GM18498 (cell line): ENCODE results near the gene CDKN1A.
A peak's percentile ranks its signal among the peaks of the same experiment; 100 is the strongest.
"Not testable (repeated sequence)": the region's sequence is repeated elsewhere in the genome, so short reads cannot be mapped to it uniquely, and the experiment has no call there.

Source experiments
- ATAC-seq: cut with Tn5 transposase; IDR thresholded peaks from one replicate; pipeline ENCODE4 v1.9.1; 2021; ENCODE audit warnings: mild to moderate bottlenecking, moderate library complexity; ENCODE audit not compliant: unreplicated experiment

CDKN1A gene

DNA sequence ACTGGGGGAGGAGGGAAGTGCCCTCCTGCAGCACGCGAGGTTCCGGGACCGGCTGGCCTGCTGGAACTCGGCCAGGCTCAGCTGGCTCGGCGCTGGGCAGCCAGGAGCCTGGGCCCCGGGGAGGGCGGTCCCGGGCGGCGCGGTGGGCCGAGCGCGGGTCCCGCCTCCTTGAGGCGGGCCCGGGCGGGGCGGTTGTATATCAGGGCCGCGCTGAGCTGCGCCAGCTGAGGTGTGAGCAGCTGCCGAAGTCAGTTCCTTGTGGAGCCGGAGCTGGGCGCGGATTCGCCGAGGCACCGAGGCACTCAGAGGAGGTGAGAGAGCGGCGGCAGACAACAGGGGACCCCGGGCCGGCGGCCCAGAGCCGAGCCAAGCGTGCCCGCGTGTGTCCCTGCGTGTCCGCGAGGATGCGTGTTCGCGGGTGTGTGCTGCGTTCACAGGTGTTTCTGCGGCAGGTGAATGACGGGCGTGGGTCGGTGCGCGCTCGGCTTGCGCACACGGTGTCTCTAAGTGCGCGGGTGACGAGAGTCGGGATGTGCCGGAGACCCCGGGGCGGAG lies at the start of gene CDKN1A:
CDKN1A (plus strand) TSS at position 227 of the 555 bp plus-strand sequence. CDS start 5,388 bp downstream, outside the sequence.
- ATAC-seq: peak; percentile 63

DNA sequence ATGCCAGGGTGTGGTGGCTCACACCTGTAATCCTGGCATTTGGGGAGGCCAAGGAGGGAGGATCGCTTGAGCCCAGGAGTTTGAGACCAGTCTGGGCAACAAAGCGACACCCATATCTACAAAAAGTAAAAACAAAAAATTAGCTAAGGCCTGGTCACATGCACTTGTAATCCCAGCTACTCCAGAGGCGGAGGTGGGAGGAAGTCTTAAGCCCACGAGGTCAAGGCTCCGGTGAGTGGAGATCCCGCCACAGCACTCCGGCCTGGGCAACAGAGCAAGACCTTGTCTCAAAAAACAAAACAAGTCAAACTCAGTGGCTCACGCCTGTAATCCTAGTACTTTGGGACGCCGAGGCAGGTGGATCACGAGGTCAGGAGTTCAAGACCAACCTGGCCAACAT lies 48.7 kb upstream of the CDKN1A start:
- ATAC-seq: no peak

DNA sequence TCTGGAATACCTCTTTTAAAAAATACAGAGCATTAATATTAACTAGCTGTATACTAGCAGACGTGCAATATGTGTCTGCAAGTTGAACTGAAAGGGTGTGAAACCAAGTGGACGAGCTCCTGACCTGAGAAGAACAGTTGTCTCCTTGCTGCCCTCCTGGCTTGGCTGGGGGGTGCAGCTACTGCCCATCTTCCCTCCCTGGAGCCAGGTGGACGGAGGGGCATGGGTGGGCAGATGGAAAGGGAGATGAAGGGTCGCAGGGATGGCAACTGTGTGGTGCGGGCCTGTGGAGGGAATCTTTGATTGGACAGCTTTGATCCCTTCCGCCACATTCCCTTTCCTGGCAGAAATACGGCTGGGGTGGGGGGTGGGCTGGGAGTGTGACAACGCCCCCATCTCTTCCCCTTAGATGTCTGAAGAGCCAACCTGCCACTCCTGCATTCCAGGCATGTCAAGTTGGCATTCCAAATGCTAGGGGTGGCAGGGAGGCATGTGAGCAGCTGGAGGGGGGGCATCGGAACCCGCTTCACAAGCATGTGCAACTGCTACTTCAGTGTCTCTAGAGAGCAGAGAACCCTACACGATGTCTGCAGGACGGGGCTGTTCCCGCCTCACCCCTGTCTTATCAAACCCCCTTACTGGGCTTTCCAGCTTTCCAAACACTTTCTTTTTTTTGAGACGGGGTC lies 47.0 kb upstream of the CDKN1A start:
- ATAC-seq: no peak

DNA sequence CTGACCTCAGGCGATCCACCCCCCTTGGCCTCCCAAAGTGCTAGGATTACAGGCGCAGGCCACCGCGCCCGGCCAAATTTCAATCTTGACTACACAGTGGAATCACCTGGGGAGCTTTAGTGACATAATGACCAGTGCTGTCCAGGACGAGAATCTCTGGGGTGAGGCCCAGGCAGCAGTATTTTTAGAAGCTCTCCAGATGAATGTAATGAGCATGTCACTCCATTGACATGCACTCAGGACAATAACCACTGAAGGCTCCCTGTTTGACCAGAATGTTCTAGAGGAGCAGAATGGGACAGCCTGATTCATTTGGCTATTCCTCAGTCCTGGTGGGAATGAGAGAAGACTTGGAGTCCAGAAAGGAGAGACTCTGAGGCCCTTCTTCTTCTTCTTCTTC lies 45.1 kb upstream of the CDKN1A start:
- no peak for ATAC-seq

DNA sequence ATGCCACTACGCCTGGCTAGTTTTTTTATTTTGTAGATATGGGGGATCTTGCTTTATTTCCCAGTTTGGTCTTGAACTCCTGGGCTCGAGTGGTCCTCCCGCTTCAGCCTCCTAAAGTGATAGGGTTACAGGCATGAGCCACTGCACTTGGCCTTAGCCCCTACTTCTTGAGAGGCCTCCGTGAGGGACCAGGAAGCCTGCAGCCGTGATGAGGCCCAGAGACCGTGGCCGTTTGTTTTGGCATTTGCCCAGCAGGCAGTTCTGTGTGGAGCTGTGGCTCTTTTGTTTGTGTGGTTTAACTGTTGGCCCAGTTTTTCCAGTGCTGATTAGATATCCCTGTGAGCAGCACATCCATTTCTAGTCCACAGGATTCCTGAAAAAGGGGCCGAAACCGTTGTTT lies 44.6 kb upstream of the CDKN1A start:
- ATAC-seq: no peak

DNA sequence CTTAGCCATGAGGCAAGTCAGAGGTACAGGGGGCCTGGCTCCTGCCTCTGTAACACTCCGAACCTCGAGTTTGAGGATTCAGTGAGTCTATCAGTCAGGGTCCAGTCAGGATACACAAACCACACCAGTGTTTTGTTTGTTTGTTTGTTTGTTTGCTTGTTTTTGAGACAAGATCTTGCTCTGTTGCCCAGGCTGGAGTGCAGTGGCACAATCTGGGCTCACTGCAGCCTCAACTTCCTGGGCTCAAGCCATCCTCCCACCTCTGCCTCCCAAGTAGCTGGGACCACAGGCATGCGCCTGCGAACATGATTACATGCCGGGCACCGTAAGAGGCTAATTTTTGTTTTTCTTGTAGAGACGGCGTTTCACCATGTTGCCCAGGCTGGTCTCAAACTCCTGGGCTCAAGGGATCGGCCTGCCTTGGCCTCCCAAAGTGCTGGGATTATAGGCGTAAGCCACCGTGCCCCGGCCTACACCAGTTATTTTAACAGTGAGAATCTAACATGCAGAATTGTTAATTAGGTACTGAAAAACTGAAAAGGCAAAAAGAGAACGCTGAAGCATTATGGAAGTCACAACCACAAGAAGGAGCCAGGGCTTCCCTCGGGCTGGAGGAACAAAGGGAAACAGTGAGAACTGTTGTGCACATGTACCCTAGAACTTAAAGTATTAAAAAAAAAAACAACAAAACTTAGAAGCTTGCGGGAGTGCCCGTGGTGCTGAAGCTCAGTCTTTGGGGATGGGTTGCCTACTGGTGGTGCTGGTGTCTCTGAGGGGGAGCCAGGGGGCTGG lies 44.0 kb upstream of the CDKN1A start:
- ATAC-seq: no peak

DNA sequence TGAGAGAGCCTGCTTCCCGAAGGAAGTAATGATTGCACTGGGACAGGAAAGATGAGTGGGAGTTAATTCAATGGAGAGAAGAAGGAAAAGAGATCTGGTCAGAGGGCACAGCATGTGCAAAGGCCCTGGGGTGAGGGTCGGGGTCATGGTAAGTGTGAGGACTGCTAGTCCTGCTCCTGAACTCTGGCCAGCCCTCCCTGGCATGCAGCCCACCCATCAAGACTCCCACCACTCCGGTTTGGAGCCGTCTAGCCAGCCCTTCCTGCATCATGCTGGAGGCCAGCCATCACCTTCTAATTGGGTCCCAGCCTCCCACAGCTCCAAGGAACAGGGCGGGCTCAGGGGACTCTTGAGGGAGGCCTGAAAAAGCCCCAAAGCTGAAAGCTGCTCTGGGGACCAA lies 42.2 kb upstream of the CDKN1A start:
- no peak for ATAC-seq

DNA sequence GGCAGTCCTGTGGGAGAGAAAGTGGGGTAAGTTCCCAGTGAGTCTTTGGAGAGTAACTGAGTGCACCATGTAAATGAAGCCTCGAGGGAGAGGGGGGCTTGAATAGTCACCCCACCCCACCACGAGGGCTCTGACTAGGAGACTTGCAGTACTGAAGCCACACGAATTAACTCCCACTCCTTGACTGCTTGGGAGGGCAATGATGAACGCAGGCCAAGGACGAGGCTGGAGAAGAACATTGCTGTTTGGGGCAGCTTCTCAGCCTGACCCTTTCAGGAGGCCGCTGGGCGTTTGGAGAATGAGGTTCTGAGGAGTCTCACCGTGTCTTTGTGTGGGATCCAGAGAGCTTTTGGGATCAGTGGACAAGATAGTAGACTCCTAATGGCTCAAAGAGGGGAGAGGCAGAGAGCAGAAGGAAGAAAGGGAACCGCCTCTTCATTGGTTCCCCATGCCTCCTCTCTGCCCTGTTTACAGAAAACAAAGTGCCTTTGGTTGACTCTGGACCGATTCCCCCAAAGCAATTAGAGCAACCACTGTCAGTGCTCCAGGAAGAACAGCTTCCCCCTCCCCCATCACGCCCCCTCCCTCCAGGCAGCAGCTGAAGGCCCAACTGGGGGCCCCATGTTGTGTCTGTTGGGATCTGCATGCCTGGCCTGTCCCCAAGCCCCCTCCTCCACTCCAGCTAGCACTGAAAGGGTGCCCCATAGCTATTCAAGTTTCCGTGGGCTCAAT lies 41.7 kb upstream of the CDKN1A start:
- no peak for ATAC-seq

DNA sequence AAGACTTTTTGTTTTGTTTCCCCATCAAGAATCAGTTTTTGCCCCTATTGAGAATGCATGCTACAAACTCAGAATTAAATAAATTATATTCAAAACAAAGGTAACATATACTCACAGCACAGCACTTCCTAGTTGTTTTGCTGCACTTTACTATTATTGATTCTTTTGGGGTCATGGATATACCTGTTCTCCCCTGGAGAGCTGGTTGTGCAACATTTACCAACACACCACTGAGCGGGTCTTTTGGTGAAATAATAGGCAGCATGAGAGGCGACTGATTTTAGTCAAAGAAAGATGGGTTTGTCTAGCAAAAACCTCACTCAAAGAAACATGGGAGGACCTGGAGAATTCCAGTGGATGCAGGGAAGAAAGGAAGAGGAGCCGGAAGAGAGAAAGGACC lies 39.9 kb upstream of the CDKN1A start:
- ATAC-seq: no peak

DNA sequence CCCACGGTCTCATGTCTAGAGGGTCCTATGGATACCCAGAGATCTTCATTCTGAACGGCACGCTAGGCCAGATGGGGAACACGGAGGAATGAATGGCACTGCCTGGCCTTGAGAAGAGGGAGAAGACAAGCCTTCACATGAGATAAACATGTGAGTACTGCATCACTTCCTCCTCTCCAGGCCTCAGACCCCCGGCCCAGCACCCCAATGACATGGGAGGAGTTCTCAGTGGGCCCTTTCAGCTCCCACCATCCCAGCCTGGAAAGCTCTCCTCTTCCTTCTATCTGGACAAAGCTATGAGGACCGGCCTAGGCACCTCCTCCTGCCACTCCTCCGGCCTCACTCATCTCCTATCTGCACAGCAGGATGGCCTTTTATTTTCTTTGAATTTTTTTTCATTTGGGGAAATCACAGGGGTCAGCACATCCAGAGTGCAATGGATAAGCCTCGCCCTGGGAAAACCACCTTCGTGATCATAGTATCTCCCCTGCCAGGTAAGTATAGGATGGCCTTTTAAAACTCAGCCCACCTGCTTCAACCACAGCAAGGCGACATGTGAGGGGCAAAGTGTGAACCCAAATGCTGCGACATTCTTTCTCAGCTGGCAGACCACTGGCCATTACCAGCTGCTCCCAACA lies 39.2 kb upstream of the CDKN1A start:
- ATAC-seq: no peak

DNA sequence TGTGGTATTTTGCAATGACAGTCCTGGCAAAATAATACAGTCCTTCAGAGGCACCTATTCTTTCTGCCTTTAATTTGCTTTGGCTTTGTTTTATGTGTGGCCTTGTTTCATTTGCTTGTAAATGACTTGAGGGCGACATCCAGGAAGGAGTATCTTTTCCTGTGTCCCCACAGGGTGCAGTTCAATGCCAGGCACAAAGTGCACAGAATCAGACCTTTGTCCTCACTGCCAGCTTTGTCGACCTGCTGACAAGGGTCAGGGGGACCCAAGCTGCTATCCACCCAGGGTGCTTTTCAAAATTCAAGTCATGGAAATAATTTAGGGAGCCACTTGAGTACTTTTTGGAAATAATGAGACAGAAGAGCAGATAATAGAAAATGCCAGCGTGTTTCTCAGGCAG lies 37.0 kb upstream of the CDKN1A start:
- no peak for ATAC-seq

DNA sequence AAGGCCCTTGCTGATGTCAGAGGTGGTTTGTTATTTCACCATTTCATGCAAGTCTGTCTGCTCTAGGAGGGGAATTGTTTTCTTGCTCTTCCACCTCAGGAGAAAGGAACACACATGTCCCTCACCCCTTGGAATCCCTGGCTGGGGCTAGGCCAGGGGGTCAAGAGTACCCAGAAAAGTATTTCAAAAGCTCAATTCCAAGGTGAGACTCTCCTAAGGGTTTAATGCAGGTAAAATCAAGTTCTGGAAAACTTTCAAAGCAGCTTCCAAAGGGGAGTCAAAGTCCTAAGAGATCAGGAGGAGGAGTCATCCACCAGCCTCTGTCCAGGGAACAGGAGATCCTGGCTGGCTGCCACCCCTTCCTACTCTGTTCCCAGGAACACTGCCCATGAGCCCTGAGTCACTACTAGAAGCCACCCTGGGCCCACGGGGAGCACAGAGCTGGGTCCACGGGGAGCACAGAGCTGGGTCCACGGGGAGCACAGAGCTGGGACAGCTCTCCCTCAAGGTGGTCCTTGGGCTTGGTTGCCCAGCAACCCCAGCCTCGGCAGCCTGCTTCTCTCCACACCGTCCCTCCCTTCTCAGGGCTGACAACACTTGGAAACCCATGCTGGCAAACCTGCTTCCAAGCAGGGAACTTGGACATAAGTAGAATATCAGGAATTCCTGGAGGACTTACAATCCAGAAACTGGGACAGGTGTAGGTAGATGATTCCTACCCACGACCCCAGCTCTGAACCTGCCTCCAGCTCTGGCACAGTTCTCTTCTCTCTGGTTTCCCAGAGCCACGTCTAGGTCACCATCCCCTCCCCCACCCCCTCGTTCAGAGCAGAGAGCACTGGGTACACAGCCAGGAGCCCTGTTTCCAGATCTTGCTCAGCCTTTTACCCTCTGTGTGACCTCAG lies 35.3 kb upstream of the CDKN1A start:
- no peak for ATAC-seq

DNA sequence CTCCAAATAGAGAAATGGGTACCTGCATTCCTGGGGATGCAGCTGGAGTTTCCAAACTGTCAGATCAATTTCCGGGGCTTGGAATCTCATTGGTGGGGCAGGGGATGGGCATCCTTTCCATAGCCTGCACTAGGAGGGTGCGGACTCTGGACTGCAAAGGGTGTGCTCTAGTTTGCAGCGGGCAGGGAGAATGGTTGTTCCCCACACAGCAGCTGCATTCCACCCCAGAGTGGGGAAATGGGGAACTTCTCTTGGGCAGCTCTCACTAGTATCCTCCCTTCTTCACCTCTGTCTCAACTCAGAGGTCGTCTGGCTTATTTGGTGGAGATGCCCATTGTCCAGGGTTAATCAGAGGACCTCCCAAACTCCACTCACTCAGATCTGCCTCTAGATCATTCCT lies 34.5 kb upstream of the CDKN1A start:
- no peak for ATAC-seq

DNA sequence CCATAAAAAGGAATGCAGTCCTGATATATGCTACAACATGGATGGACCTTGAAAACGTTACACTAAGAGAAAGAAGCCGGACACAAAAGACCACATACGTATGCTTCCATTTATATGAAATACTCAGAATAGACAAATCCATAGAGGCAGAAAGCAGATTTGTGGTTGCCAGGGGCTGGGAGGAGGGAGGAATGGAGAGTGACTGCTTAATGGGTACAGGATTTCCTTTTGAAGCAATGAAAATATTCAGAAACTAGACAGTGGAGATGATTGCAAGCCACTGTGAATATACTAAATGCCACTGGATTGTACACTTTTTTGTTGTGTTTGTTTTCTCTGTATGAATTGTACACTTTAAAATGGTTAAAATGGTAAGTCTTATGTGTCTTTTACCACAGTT lies 29.4 kb upstream of the CDKN1A start:
- ATAC-seq: no peak

DNA sequence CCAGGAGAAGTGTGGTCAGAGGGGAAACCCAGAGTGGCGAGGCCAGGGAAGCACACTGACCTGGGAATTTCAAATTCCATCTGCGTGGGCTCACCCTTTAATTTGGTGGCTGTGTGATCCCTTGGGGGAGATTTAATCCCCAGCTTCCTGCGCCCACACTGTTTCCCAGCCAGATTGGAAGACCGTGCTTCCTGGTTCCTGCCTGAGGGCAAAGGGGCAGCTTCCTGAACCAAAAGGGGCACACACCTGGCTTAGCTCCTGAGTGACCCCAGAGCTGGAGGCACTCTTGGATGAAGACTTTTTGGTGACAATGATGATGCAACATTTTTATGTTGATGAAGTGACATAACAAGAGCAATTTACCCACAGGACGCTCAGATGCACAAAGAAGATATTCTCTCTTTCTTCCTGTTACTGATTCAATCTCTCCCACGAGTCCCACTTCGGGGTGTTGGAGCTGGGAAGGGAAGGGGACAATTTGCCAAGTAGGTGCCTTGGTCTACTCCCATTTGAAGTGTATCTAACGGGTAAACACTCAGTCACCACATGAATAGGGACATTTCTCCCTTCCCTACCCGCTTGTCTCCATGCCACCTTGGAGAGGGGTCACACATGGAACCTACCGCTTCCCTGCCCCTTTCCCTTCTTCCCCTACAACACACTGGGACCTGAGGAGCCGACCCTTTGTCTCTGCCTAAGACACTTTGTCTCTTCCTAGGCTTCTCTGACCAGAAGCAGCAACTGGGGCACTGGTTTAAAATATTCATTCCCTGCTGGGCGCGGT lies 28.6 kb upstream of the CDKN1A start:
- no peak for ATAC-seq

DNA sequence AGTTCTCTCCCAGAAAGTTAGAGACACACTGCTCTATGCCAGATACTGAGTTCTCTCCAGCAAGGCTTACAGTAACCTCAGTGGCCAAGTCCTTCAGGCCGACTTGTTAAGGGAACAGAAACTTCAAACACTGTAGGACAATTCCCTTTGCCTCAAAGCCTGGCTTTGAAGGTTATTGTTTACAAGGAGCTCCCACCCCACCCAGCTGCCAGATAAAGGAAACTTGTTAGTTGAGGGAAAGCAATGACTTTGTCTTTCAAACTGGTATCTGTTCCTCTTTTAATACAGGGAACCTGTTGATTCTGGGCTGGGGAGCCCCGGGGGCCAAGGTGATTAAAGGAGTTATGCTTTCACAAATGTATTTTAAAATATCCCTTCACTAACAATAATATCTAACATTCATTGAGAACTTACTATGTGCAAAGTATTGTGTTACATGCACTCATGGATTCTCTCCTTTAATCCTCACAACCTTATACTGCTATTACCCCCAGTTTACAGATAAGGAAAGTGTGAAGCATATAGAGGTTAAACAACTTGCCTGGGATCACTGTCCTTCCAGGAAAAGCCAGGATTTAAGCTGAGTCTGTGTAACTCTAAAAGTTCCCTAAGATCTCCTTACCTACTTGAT lies 27.6 kb upstream of the CDKN1A start:
- peak; percentile 72 for ATAC-seq

DNA sequence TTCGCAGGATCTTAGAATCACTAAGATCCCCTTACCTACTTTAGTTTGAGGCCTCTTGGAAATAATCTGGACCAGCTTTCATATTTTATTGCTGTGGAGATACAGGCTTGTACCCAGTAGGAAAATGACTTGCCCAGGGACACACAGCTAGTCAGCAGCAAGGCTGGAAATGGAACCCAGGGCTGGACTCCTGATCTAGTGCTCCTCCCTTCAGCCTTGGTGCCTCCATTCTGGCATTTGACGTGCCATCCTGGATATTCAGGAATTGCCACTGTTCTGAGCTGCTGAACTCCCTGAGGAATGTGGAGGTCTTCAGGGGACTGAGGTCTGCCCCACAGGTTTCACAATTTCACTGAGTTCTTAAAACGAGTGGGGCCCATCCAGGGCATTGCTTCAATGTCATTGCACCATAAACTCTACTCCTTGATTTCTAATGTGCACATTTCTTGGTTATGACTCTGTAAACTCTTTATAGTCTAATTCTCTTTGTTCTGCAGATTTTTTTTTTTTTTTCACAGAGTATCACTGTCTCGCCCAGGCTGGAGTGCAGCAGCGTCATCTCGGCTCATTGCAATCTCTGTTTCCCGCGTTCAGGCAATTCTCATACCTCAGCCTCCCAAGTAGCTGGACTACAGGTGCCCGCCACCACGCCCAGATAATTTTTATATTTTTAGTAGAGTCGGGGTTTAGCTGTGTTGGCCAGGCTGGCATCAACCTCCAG lies 26.7 kb upstream of the CDKN1A start:
- no peak for ATAC-seq

DNA sequence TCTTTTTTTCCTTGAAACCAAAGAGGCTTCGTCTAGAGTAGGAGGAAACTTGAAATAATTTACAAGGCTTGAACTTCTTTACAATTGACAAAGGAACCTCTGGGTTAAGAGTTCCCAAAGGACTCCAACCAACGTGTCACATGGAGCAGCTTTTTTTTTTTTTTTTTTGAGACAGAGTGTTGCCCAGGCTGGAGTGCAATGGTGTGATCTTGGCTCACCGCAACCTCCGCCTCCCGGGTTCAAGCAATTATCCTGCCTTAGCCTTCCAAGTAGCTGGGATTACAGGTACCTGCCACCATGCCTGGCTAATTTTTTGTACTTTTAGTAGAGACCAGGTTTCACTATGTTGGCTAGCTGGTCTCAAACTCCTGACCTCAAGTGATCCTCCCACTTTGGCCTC lies 24.0 kb upstream of the CDKN1A start:
- not testable (repeated sequence) for ATAC-seq
